Stimulated activated naive B cell treated with anti-CD40 and anti-IgM and Interleukin-4, amounts not matched to agents 10 μg/mL and 1 μg/mL and 100 μg/mL, for 72 hours (primary cell): Measurements from ENCODE around the gene MTERF4.

Source experiments
- ATAC-seq, 2 donors: fragments of 150-1000 bp; cut with Tn5 transposase; replicated peaks; 2 replicates each; pipeline ENCODE4 v1.10.0; 2021; ENCODE audit warnings: moderate library complexity in 1 of 2
- DNase-seq: peaks from one replicate; pipeline ENCODE4 v3.0.0; 2021
- H3K27ac Mint-ChIP-seq: one replicate; pipeline ENCODE4 v1.8.0; 2022; ENCODE audit warnings: mild to moderate bottlenecking, mixed read lengths
- H3K27me3 Mint-ChIP-seq, 2 donors: one replicate each; pipeline ENCODE4 v1.8.0; 2022; ENCODE audit warnings: mixed read lengths in 2 of 2
- H3K36me3 Mint-ChIP-seq, 2 donors: one replicate each; pipeline ENCODE4 v1.8.0; 2022; ENCODE audit warnings: mixed read lengths in 2 of 2, mild to moderate bottlenecking in 1 of 2
- H3K4me1 Mint-ChIP-seq, 2 donors: one replicate each; pipeline ENCODE4 v1.8.0; 2022; ENCODE audit warnings: mixed read lengths in 2 of 2, mild to moderate bottlenecking in 1 of 2
- H3K4me3 Mint-ChIP-seq, 2 donors: one replicate each; pipeline ENCODE4 v1.8.0; 2022; ENCODE audit warnings: mild to moderate bottlenecking in 2 of 2, mixed read lengths in 2 of 2, moderate library complexity in 1 of 2
- H3K9me3 Mint-ChIP-seq, 2 donors: one replicate each; pipeline ENCODE4 v1.8.0; 2022; ENCODE audit warnings: mixed read lengths in 2 of 2, mild to moderate bottlenecking in 1 of 2

Gene MTERF4

GRCh38 chr2:241102239-241102803 is at the start of gene MTERF4:
TSS of gene MTERF4 (minus strand) at chr2:241102287. CDS start at chr2:241102273, 14 bp downstream.
- H3K36me3 Mint-ChIP-seq = peaks cover 25 to 51% of the 10 kb centered on the region in 2 donors

GRCh38 chr2:241150660-241151530 is 48.8 kb upstream of the MTERF4 start:
- H3K27ac Mint-ChIP-seq = peak overlapping the region; percentile 89
- H3K4me3 Mint-ChIP-seq = peak overlapping the region; percentile 87 to 91
- no peak for DNase-seq
- no peaks in the 10 kb centered on the region for H3K9me3 Mint-ChIP-seq
- H3K36me3 Mint-ChIP-seq = peaks cover 14 to 19% of the 10 kb centered on the region in 2 donors
- H3K27me3 Mint-ChIP-seq = no peaks in the 10 kb centered on the region
- H3K4me1 Mint-ChIP-seq = peaks cover 35 to 53% of the 10 kb centered on the region in 2 donors
- ATAC-seq = peak; percentile 19

More at GRCh38 chr2:241102239-241102803, at the start of gene MTERF4:
- DNase-seq = peak; percentile 88
- H3K27me3 Mint-ChIP-seq = no peaks in the 10 kb centered on the region
- H3K27ac Mint-ChIP-seq = peak within 1 kb of the TSS; percentile 98
- peak within 1 kb of the TSS; percentile 95 to 97 for H3K4me3 Mint-ChIP-seq
- no peaks in the 10 kb centered on the region for H3K9me3 Mint-ChIP-seq
- ATAC-seq = peak; percentile 98 to 100
- H3K4me1 Mint-ChIP-seq = peaks cover 20 to 47% of the 10 kb centered on the region in 2 donors

GRCh38 chr2:241149925-241150659 is 48.0 kb upstream of the MTERF4 start, which contains the start of gene PPP1R7:
TSS of gene PPP1R7 (plus strand) at chr2:241150467. CDS start at chr2:241150496, 29 bp downstream.
- Mint-ChIP-seq H3K4me3 (peak within 1 kb of the TSS; percentile 87 to 91), H3K27me3 (no peaks in the 10 kb centered on the region), H3K27ac (peak within 1 kb of the TSS; percentile 93), H3K36me3 (peaks cover 14 to 23% of the 10 kb centered on the region in 2 donors), H3K4me1 (peaks cover 35 to 52% of the 10 kb centered on the region in 2 donors), H3K9me3 (no peaks in the 10 kb centered on the region)
- DNase-seq (peak; percentile 92), ATAC-seq (peak; percentile 82 to 83)

GRCh38 chr2:241149675-241149924 is 47.5 kb upstream of the MTERF4 start:
- H3K4me1 Mint-ChIP-seq = peaks cover 35 to 55% of the 10 kb centered on the region in 2 donors
- H3K36me3 Mint-ChIP-seq = peaks cover 11 to 24% of the 10 kb centered on the region in 2 donors
- ATAC-seq = peak in 1 of 2 donors; percentile 22
- H3K4me3 Mint-ChIP-seq = peak overlapping the region; percentile 87 to 91
- no peak for DNase-seq
- H3K9me3 Mint-ChIP-seq = no peaks in the 10 kb centered on the region
- H3K27me3 Mint-ChIP-seq = no peaks in the 10 kb centered on the region
- peak overlapping the region; percentile 93 for H3K27ac Mint-ChIP-seq

- Mint-ChIP-seq H3K36me3 (peaks cover 11 to 24% of the 10 kb centered on the region in 2 donors), H3K4me3 (peak within 1 kb of the TSS; percentile 87 to 91), H3K9me3 (no peaks in the 10 kb centered on the region), H3K4me1 (peaks cover 35 to 58% of the 10 kb centered on the region in 2 donors), H3K27me3 (no peaks in the 10 kb centered on the region), H3K27ac (peak within 1 kb of the TSS; percentile 93)
- peak; percentile 85 to 88 for ATAC-seq
- peak; percentile 90 for DNase-seq
These were observed 47.0 kb upstream of the MTERF4 start, which contains the start of gene PASK for GRCh38 chr2:241148891-241149674. TSS of gene PASK (minus strand) at chr2:241149472. CDS start at chr2:241143032, 6,440 bp downstream.

GRCh38 chr2:241148239-241148638 is 46.2 kb upstream of the MTERF4 start:
- no peaks in the 10 kb centered on the region for H3K27me3 Mint-ChIP-seq
- ATAC-seq (no peak), DNase-seq (no peak)
- peak overlapping the region; percentile 87 to 91 for H3K4me3 Mint-ChIP-seq
- peaks cover 34 to 53% of the 10 kb centered on the region in 2 donors for H3K4me1 Mint-ChIP-seq
- H3K27ac Mint-ChIP-seq = peak overlapping the region; percentile 70
- no peaks in the 10 kb centered on the region for H3K9me3 Mint-ChIP-seq
- peaks cover 5 to 27% of the 10 kb centered on the region in 2 donors for H3K36me3 Mint-ChIP-seq

GRCh38 chr2:241147336-241147735 is 45.2 kb upstream of the MTERF4 start:
- ATAC-seq (no peak), DNase-seq (no peak)
- peaks cover 13 to 32% of the 10 kb centered on the region in 2 donors for H3K36me3 Mint-ChIP-seq
- H3K4me1 Mint-ChIP-seq = peaks cover 34 to 51% of the 10 kb centered on the region in 2 donors
- H3K4me3 Mint-ChIP-seq = no peak overlapping the region
- H3K9me3 Mint-ChIP-seq = no peaks in the 10 kb centered on the region
- H3K27ac Mint-ChIP-seq = no peak overlapping the region
- no peaks in the 10 kb centered on the region for H3K27me3 Mint-ChIP-seq

GRCh38 chr2:241146286-241146685 is 44.2 kb upstream of the MTERF4 start:
- Mint-ChIP-seq H3K36me3 (peaks cover 17 to 37% of the 10 kb centered on the region in 2 donors), H3K4me1 (peaks cover 31 to 45% of the 10 kb centered on the region in 2 donors), H3K4me3 (no peak overlapping the region), H3K9me3 (no peaks in the 10 kb centered on the region), H3K27ac (no peak overlapping the region), H3K27me3 (no peaks in the 10 kb centered on the region)
- DNase-seq (no peak), ATAC-seq (no peak)

- Mint-ChIP-seq H3K36me3 (peaks cover 23 to 65% of the 10 kb centered on the region in 2 donors), H3K9me3 (no peaks in the 10 kb centered on the region), H3K4me3 (no peak overlapping the region), H3K27ac (no peak overlapping the region), H3K4me1 (peaks cover 17 to 20% of the 10 kb centered on the region in 2 donors), H3K27me3 (no peaks in the 10 kb centered on the region)
- ATAC-seq (no peak), DNase-seq (no peak)
These were observed 40.5 kb upstream of the MTERF4 start for GRCh38 chr2:241142593-241142992.

- Mint-ChIP-seq H3K27ac (peak overlapping the region; percentile 65), H3K4me3 (no peak overlapping the region), H3K27me3 (no peaks in the 10 kb centered on the region), H3K9me3 (no peaks in the 10 kb centered on the region), H3K4me1 (peaks cover 17 to 20% of the 10 kb centered on the region in 2 donors), H3K36me3 (peaks cover 23 to 67% of the 10 kb centered on the region in 2 donors)
- no peak for DNase-seq
- ATAC-seq = no peak
These were observed 40.0 kb upstream of the MTERF4 start for GRCh38 chr2:241142063-241142462.

GRCh38 chr2:241141214-241141770 is 39.2 kb upstream of the MTERF4 start:
- no peaks in the 10 kb centered on the region for H3K27me3 Mint-ChIP-seq
- no peaks in the 10 kb centered on the region for H3K9me3 Mint-ChIP-seq
- H3K4me1 Mint-ChIP-seq = peaks cover 15 to 16% of the 10 kb centered on the region in 2 donors
- H3K4me3 Mint-ChIP-seq = no peak overlapping the region
- H3K36me3 Mint-ChIP-seq = peaks cover 23 to 74% of the 10 kb centered on the region in 2 donors
- DNase-seq (no peak), ATAC-seq (no peak)
- H3K27ac Mint-ChIP-seq = no peak overlapping the region

GRCh38 chr2:241140445-241140840 is 38.4 kb upstream of the MTERF4 start:
- Mint-ChIP-seq H3K27ac (no peak overlapping the region), H3K36me3 (peaks cover 29 to 78% of the 10 kb centered on the region in 2 donors), H3K4me3 (no peak overlapping the region), H3K4me1 (peaks cover 12 to 13% of the 10 kb centered on the region in 2 donors), H3K27me3 (no peaks in the 10 kb centered on the region), H3K9me3 (no peaks in the 10 kb centered on the region)
- DNase-seq = no peak
- no peak for ATAC-seq
